DMS114 treated with DMSO at 0.1 percent for 48 hours (cell line): ENCODE data around the gene AGPAT1.
"Not testable (repeated sequence)": the region's sequence is repeated elsewhere in the genome, so short reads cannot be mapped to it uniquely, and the experiment has no call there.

Experiments used
- DNase-seq: peaks from one replicate; lab custom pipeline; 2025; ENCODE audit not compliant: unreplicated experiment; lab: John Stamatoyannopoulos, UW

AGPAT1 gene

GRCh38 chr6:32175711-32176475 is at the start of gene AGPAT1:
AGPAT1 (minus strand) TSS chr6:32176084; CDS start chr6:32171496, 4,588 bp downstream.
- DNase-seq: peak; percentile 96

- DNase-seq: no peak
Observed at GRCh38 chr6:32224696-32225095, 48.8 kb upstream of the AGPAT1 start.

- DNase-seq: no peak
Observed at GRCh38 chr6:32223258-32224235, 47.7 kb upstream of the AGPAT1 start, which contains the start of gene NOTCH4. NOTCH4 (minus strand) TSS chr6:32224067; CDS start chr6:32223928, 139 bp downstream.

GRCh38 chr6:32222333-32223230 is 46.7 kb upstream of the AGPAT1 start:
- no peak for DNase-seq

- no peak for DNase-seq
Observed at GRCh38 chr6:32220021-32220420, 44.1 kb upstream of the AGPAT1 start.

GRCh38 chr6:32218167-32218566 is 42.3 kb upstream of the AGPAT1 start:
- no peak for DNase-seq

GRCh38 chr6:32216998-32217397 is 41.1 kb upstream of the AGPAT1 start:
- no peak for DNase-seq

GRCh38 chr6:32216285-32216684 is 40.4 kb upstream of the AGPAT1 start:
- no peak for DNase-seq

- no peak for DNase-seq
Observed at GRCh38 chr6:32215617-32216016, 39.7 kb upstream of the AGPAT1 start.

GRCh38 chr6:32214126-32214525 is 38.2 kb upstream of the AGPAT1 start:
- no peak for DNase-seq

GRCh38 chr6:32213649-32214048 is 37.8 kb upstream of the AGPAT1 start:
- DNase-seq: no peak

- DNase-seq: no peak
Observed at GRCh38 chr6:32212076-32212760, 36.3 kb upstream of the AGPAT1 start.

GRCh38 chr6:32211432-32211831 is 35.5 kb upstream of the AGPAT1 start:
- not testable (repeated sequence) for DNase-seq

- DNase-seq: no peak
Observed at GRCh38 chr6:32210191-32210601, 34.3 kb upstream of the AGPAT1 start.

GRCh38 chr6:32208996-32209395 is 33.1 kb upstream of the AGPAT1 start:
- no peak for DNase-seq

GRCh38 chr6:32204268-32204715 is 28.4 kb upstream of the AGPAT1 start:
- no peak for DNase-seq

GRCh38 chr6:32203426-32204267 is 27.8 kb upstream of the AGPAT1 start:
- DNase-seq: no peak

GRCh38 chr6:32202186-32202585 is 26.3 kb upstream of the AGPAT1 start:
- DNase-seq: no peak
